Neural cell (in vitro differentiated cells): ENCODE measurements around the gene UNKL.

Experiments
- EP300 ChIP-seq: fragments of 450-650 bp; conservative IDR thresholded peaks from 2 replicates; pipeline ENCODE4 v1.6.1; 2014; ENCODE audit warnings: antibody characterized with exemption, mild to moderate bottlenecking, moderate library complexity; ENCODE audit not compliant: poor library complexity, severe bottlenecking
- EZH2 ChIP-seq: fragments of 200-600, 300-800 bp; shearing (Covaris generic), sonication (generic); IDR thresholded peaks from 2 replicates; pipeline ENCODE4 v1.6.1; 2014; ENCODE audit warnings: antibody characterized with exemption, low read length, borderline replicate concordance, mild to moderate bottlenecking; ENCODE audit not compliant: insufficient read depth, poor library complexity, severe bottlenecking
- MXI1 ChIP-seq: fragments of 450-650 bp; conservative IDR thresholded peaks from 2 replicates; pipeline ENCODE4 v1.6.1; 2014; ENCODE audit warnings: antibody characterized with exemption, mild to moderate bottlenecking; ENCODE audit not compliant: poor library complexity, severe bottlenecking
- POLR2AphosphoS5 ChIP-seq: IDR thresholded peaks from 2 replicates; pipeline ENCODE4 v1.6.1; 2012
- RAD21 ChIP-seq: fragments of 450-650 bp; conservative IDR thresholded peaks from 2 replicates; pipeline ENCODE4 v1.6.1; 2014; ENCODE audit warnings: antibody characterized with exemption, mild to moderate bottlenecking, moderate library complexity
- REST ChIP-seq: IDR thresholded peaks from 2 replicates; pipeline ENCODE4 v1.6.1; 2012; ENCODE audit warnings: borderline replicate concordance
- SMC3 ChIP-seq: fragments of 450-650 bp; conservative IDR thresholded peaks from 2 replicates; pipeline ENCODE4 v1.6.1; 2014; ENCODE audit warnings: antibody characterized with exemption, mild to moderate bottlenecking, moderate library complexity; ENCODE audit not compliant: poor library complexity
- TAF1 ChIP-seq: IDR thresholded peaks from 2 replicates; pipeline ENCODE4 v1.6.1; 2012; ENCODE audit warnings: low read depth
- TF ChIP-seq, protein P1 (sequence below): fragments of 450-650 bp; IDR thresholded peaks from 2 replicates; pipeline ENCODE4 v1.5.1; 2014; ENCODE audit warnings: antibody characterized with exemption, mild to moderate bottlenecking, moderate library complexity; ENCODE audit not compliant: poor library complexity, severe bottlenecking

GRCh38 chr16:1350691-1351090 lies 63.8 kb downstream of the UNKL start:
- TF ChIP-seq, protein P1, sequence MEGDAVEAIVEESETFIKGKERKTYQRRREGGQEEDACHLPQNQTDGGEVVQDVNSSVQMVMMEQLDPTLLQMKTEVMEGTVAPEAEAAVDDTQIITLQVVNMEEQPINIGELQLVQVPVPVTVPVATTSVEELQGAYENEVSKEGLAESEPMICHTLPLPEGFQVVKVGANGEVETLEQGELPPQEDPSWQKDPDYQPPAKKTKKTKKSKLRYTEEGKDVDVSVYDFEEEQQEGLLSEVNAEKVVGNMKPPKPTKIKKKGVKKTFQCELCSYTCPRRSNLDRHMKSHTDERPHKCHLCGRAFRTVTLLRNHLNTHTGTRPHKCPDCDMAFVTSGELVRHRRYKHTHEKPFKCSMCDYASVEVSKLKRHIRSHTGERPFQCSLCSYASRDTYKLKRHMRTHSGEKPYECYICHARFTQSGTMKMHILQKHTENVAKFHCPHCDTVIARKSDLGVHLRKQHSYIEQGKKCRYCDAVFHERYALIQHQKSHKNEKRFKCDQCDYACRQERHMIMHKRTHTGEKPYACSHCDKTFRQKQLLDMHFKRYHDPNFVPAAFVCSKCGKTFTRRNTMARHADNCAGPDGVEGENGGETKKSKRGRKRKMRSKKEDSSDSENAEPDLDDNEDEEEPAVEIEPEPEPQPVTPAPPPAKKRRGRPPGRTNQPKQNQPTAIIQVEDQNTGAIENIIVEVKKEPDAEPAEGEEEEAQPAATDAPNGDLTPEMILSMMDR, result no peak
- TF ChIP-seq EP300, result no peak
- no peak for TF ChIP-seq POLR2AphosphoS5
- no peak for TF ChIP-seq SMC3
- no peak for TF ChIP-seq EZH2
- no peak for TF ChIP-seq REST
- TF ChIP-seq TAF1, result no peak
- TF ChIP-seq RAD21, result no peak
- TF ChIP-seq MXI1, result no peak
